ENCODE data around the gene DPF3. TPM values are rescaled to one million over a fixed set of nuclear protein-coding genes. Genes with fewer than 3 reads are reported as not detected.

The DPF3 gene
- total and polyA plus RNA-seq, 2 of the 13 experiments (the other 11 are each of a cell fraction or from before 2014, with no cell fraction given): 0.09 to 0.60 TPM

- no TSS peak for BruUV-seq (replicated peaks)
- Histone ChIP-seq H3K4me3 (replicated peaks in 1 of 3; ENCODE audit: insufficient read depth in 1 of 3, low read depth in 2 of 3, low read length in 3 of 3) (no peak overlapping the region), H3K9ac (ENCODE audit: insufficient read depth, low read depth, low read length) (no peak overlapping the region), H3K27me3 (ENCODE audit: control insufficient read depth in 1 of 2, insufficient read depth in 2 of 2, low read length in 2 of 2) (no peaks in the 10 kb centered on the region; a peak in 1 of 5 replicates), H2AFZ (ENCODE audit: low read length) (no peak overlapping the region), H3K4me1 (ENCODE audit: insufficient read depth, low read length) (peaks cover 25% of the 10 kb centered on the region), H3K79me2 (ENCODE audit: insufficient read depth, low read length) (no peaks in the 10 kb centered on the region), H3K9me3 (ENCODE audit: low read length) (peaks cover 17% of the 10 kb centered on the region), H3K4me2 (ENCODE audit: low read depth, low read length) (no peak overlapping the region), H3K27ac (ENCODE audit: extremely low read length, insufficient read depth, low read length) (no peak overlapping the region), H4K20me1 (ENCODE audit: insufficient read depth, low read length) (no peaks in the 10 kb centered on the region), H3K36me3 (replicated peaks in 1 of 2; ENCODE audit: control insufficient read depth in 1 of 2, insufficient read depth in 2 of 2, low read length in 2 of 2) (no peaks in the 10 kb centered on the region)
- FAIRE-seq: no peak
- TF ChIP-seq DZIP1 (CRISPR knock-in tag; IDR thresholded peaks at IDR 0.05) (no peak), TRIM24 (CRISPR knock-in tag; IDR thresholded peaks at IDR 0.05) (no peak), NFKBIZ (CRISPR knock-in tag; IDR thresholded peaks at IDR 0.05) (no peak), GFI1 (CRISPR knock-in tag; IDR thresholded peaks at IDR 0.05; ENCODE audit: borderline replicate concordance) (no peak), EHMT2 (IDR thresholded peaks at IDR 0.05; ENCODE audit: borderline replicate concordance, low read depth, low read length) (no peak), ZNF124 (CRISPR knock-in tag; IDR thresholded peaks at IDR 0.05) (no peak), ZFY (CRISPR knock-in tag; IDR thresholded peaks at IDR 0.05) (no peak), ZNF580 (CRISPR knock-in tag; IDR thresholded peaks at IDR 0.05; ENCODE audit: borderline replicate concordance, low read depth) (no peak), ZFP37 (CRISPR knock-in tag; IDR thresholded peaks at IDR 0.05; ENCODE audit: borderline replicate concordance) (no peak)
- ChIA-PET CTCF (ENCODE audit: low intra/inter-chr PET ratio, low total read pairs) (no interaction called here), POLR2A (no interaction called here)
- no peak for ATAC-seq
- intact Hi-C loops (cut with micrococcal nuclease; ENCODE audit: unreplicated experiment) (loop anchor here (5.0 kb wide), 1 partner anchor 121 kb away; the partner anchor contains the start of gene DPF3), in situ Hi-C loops (cut with HindIII; ENCODE audit: extremely low pct_ligation_motif_present, low pct_unique_long_range_greater_than_20kb) (no loop called here)
- DNase-seq (ENCODE audit: low spot score): no peak
- 89% methylated on average over 8 of the region's 11 CpGs for WGBS (ENCODE audit: low lambda C conversion rate)
These were observed 122.3 kb downstream of the DPF3 start for GRCh38 chr14:72771561-72771960.
